Measurements from ENCODE around the gene EMX1.

Gene EMX1

DNA sequence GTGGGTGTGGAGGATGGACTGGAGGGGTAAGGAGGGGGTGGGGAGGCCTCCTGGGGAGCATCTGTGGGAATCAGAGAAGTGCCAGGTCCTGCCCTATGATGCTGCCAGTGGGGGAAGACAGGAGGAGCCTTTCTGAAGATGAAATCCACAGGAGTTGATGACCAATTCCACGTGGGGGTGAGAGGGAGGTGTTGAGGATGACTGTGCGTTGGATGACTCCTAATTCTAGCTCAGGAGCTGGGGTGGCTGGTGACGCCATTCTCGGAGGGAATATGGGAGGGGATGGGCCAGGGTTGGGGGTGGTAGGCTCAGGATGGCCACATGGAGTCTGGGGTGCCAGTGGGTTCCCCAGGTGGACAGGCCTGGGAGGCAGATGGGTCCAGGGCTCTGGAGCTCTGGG is 32.3 kb downstream of the EMX1 start:
- H3K27me3 ChIP-seq (ENCODE audit: low read depth, low read length): no peaks in the 10 kb centered on the region
- H3K27ac ChIP-seq (ENCODE audit: low read length): no peak overlapping the region
- no peak overlapping the region for H3K4me3 ChIP-seq (ENCODE audit: low read depth in 1 of 2, low read length in 2 of 2)
- H3K9me3 ChIP-seq (ENCODE audit: control insufficient read depth in 1 of 2, low read length in 2 of 2): no peaks in the 10 kb centered on the region
- H3K36me3 ChIP-seq (ENCODE audit: control insufficient read depth in 1 of 2, insufficient read depth in 2 of 2, low read length in 2 of 2): peaks cover 0 to 4% of the 10 kb centered on the region in 2 donors
- H3K4me1 ChIP-seq (ENCODE audit: control insufficient read depth in 1 of 2, insufficient read depth in 2 of 2, low read length in 2 of 2): no peaks in the 10 kb centered on the region

DNA sequence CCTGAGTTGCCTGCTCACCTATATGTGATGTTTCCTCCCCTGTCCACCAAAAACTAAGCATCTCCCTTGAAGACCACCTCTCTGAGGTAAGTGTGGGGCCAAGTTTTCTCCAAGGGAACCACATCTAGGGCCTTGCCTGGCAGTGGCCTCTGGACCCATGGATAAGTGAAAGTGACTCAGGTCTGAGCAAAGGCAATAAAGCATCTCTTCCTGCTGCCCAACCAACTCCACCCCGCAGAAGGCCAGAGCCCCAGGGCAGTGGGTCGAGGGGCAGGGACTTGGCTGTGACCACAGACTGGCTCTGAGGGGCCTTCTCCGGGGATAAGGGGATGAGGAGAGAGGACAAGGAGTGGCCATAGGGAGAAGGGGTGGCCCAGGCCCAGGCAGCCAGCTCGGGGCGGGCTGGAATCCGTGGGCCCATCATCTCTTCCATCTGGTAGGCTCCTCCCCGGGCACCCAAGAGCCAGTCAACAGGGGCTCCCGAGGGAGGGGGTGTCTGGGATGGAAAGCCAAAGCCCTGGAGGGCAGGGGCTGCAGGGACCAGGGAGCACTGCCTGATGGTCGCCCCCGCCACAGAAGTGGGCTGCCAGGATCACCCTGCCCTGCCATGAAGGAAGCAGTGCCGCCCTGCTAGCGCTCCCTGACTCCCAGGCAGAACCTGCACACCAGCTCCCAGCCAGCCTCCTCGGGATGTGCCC is 33.4 kb downstream of the EMX1 start:
- Histone ChIP-seq H3K4me1 (ENCODE audit: control insufficient read depth in 1 of 2, insufficient read depth in 2 of 2, low read length in 2 of 2) (no peaks in the 10 kb centered on the region), H3K27me3 (ENCODE audit: low read depth, low read length) (no peaks in the 10 kb centered on the region), H3K36me3 (ENCODE audit: control insufficient read depth in 1 of 2, insufficient read depth in 2 of 2, low read length in 2 of 2) (no peaks in the 10 kb centered on the region), H3K9me3 (ENCODE audit: control insufficient read depth in 1 of 2, low read length in 2 of 2) (no peaks in the 10 kb centered on the region), H3K4me3 (ENCODE audit: low read depth in 1 of 2, low read length in 2 of 2) (no peak overlapping the region), H3K27ac (ENCODE audit: low read length) (no peak overlapping the region)

DNA sequence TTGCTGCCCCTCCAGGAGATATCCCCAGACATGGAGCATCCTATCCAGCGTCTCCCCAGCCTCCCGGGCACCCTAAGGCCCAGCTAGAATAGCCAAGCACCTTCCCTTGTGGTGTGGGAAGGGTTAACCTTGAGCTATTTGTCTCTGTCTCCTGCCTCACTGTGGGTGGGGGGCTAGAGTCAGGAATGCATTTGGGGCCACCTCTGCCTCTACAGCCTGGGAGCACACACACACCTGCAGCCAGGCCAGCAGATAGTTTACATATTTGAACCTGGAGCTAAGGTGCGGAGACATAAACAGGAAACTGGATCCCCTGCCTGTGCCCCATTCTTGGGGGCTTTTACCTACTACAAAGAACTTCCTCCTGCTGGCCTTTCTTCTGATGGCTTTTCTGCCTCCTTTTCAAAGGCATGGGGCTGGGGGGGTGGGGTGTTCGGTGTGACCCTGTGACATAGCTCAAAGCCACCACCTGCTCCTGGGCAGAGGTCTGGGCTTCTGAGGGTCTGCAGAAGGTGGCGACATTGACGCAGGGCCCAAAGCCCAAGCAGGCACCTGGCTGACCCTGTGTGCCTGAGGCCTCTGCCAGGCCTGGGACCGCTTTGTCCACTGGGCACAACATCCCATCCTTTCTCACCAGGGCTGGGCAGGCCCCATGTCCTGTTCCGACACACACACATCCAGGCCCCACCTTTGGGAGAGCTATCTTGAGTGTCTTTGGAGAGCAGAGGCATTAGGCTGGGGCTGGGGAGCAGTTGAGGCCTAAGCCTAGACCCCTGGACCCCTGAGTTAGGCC is 34.2 kb downstream of the EMX1 start:
- Histone ChIP-seq H3K27ac (ENCODE audit: low read length) (no peak overlapping the region), H3K4me3 (ENCODE audit: low read depth in 1 of 2, low read length in 2 of 2) (no peak overlapping the region), H3K9me3 (ENCODE audit: control insufficient read depth in 1 of 2, low read length in 2 of 2) (no peaks in the 10 kb centered on the region), H3K4me1 (ENCODE audit: control insufficient read depth in 1 of 2, insufficient read depth in 2 of 2, low read length in 2 of 2) (no peaks in the 10 kb centered on the region), H3K27me3 (ENCODE audit: low read depth, low read length) (no peaks in the 10 kb centered on the region), H3K36me3 (ENCODE audit: control insufficient read depth in 1 of 2, insufficient read depth in 2 of 2, low read length in 2 of 2) (no peaks in the 10 kb centered on the region)

DNA sequence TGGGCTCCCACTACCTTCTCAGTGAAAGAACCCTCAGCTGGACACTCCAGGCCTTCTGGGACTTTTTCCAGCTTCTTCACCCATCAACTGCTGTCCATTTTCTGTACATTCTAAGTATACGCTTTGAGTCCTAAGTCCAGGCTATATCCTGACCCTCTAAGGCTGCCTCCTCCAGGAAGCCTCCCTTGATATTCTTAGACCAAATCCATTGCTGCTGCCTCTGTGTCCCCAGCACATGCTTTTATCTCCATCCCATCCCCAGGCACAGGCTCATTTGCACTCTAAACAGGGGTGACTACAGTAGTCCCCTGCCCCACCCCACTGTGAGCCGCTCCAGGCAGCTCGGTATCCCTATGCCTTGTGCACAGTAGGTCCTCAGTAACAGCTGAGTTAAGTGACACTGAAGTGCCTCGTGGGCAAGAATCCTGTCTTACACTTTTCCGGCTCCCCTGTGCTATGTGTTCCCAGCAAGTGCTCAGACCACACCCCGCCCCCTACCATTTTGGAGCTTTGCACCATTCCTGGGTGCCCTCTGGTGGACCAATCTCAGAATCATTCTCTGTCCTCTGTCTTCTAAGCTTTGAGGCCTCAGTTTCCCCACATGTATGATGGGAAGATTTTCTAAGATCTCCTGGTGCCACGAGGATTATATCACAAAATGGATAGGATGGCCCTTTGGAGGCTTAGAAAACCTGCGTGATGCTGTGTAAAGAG is 34.9 kb downstream of the EMX1 start:
- no peaks in the 10 kb centered on the region for H3K4me1 ChIP-seq (ENCODE audit: control insufficient read depth in 1 of 2, insufficient read depth in 2 of 2, low read length in 2 of 2)
- peaks cover 0 to 1% of the 10 kb centered on the region in 2 donors for H3K36me3 ChIP-seq (ENCODE audit: control insufficient read depth in 1 of 2, insufficient read depth in 2 of 2, low read length in 2 of 2)
- H3K4me3 ChIP-seq (ENCODE audit: low read depth in 1 of 2, low read length in 2 of 2): no peak overlapping the region
- no peaks in the 10 kb centered on the region for H3K27me3 ChIP-seq (ENCODE audit: low read depth, low read length)
- no peak overlapping the region for H3K27ac ChIP-seq (ENCODE audit: low read length)
- no peaks in the 10 kb centered on the region for H3K9me3 ChIP-seq (ENCODE audit: control insufficient read depth in 1 of 2, low read length in 2 of 2)

DNA sequence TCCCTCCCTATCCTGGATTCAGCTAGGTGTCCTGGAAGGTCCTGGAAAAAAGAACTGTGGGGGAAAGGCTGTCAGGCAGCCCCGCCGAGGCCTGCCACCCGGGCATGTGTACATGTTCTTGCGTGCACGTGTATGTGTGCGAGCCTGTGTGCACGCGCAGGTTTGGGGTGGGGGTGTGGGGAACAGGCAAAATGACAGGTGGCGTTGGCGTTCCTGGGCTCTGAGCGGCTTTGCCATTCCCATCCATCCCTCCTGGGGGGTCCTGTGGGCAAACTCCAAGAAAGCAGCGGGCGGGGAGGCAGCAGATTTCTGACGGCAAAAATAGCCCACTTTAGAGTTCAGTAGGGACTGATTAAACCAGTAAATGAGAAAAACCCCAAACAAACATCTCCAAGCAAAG is 35.6 kb downstream of the EMX1 start:
- no peaks in the 10 kb centered on the region for H3K4me1 ChIP-seq (ENCODE audit: control insufficient read depth in 1 of 2, insufficient read depth in 2 of 2, low read length in 2 of 2)
- H3K9me3 ChIP-seq (ENCODE audit: control insufficient read depth in 1 of 2, low read length in 2 of 2): no peaks in the 10 kb centered on the region
- no peaks in the 10 kb centered on the region for H3K27me3 ChIP-seq (ENCODE audit: low read depth, low read length)
- H3K27ac ChIP-seq (ENCODE audit: low read length): no peak overlapping the region
- no peak overlapping the region for H3K4me3 ChIP-seq (ENCODE audit: low read depth in 1 of 2, low read length in 2 of 2)
- peaks cover 0 to 6% of the 10 kb centered on the region in 2 donors for H3K36me3 ChIP-seq (ENCODE audit: control insufficient read depth in 1 of 2, insufficient read depth in 2 of 2, low read length in 2 of 2)

DNA sequence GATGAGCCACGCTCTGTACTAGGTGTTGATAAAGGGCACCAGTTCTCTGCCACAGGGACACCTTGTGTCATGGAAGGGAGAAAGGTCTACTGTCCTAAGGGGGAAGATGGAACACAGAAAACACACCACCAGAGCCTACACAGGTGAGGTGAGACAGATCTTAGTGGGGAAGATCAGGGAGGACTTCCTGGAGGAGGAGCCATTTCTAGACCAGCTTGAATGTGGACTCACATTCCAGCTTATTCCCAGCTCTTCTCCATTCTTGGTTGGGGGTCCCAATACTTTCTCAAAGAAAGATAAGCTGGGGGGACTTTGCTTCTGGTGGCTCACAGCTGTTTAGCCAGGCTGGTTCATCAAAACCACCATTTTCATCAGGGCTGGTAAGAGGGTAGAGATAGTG is 36.2 kb downstream of the EMX1 start:
- peaks cover 0 to 6% of the 10 kb centered on the region in 2 donors for H3K36me3 ChIP-seq (ENCODE audit: control insufficient read depth in 1 of 2, insufficient read depth in 2 of 2, low read length in 2 of 2)
- H3K27ac ChIP-seq (ENCODE audit: low read length): no peak overlapping the region
- H3K4me3 ChIP-seq (ENCODE audit: low read depth in 1 of 2, low read length in 2 of 2): no peak overlapping the region
- no peaks in the 10 kb centered on the region for H3K4me1 ChIP-seq (ENCODE audit: control insufficient read depth in 1 of 2, insufficient read depth in 2 of 2, low read length in 2 of 2)
- no peaks in the 10 kb centered on the region for H3K9me3 ChIP-seq (ENCODE audit: control insufficient read depth in 1 of 2, low read length in 2 of 2)
- H3K27me3 ChIP-seq (ENCODE audit: low read depth, low read length): no peaks in the 10 kb centered on the region

DNA sequence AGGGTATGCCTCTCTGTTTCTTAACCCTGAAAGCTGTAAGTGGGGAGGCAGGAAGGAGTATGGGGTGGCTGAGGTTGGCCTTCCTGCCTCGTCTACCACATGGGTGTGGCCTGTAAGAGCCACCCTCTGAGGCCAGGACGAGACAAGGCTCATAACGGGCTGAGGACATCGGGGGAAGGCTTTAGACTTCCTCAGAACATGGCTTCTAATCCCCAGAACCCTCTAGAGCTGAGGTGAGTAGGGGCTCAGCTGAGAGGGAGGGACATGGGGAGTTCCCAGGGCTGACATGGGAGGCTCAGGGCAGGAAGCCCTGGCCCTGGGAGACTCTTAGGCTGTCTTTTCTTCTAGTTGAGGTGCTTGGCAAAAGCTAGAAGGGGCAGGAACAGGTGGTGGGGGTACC is 36.7 kb downstream of the EMX1 start:
- Histone ChIP-seq H3K9me3 (ENCODE audit: control insufficient read depth in 1 of 2, low read length in 2 of 2) (no peaks in the 10 kb centered on the region), H3K4me1 (ENCODE audit: control insufficient read depth in 1 of 2, insufficient read depth in 2 of 2, low read length in 2 of 2) (no peaks in the 10 kb centered on the region), H3K27ac (ENCODE audit: low read length) (no peak overlapping the region), H3K4me3 (ENCODE audit: low read depth in 1 of 2, low read length in 2 of 2) (no peak overlapping the region), H3K36me3 (ENCODE audit: control insufficient read depth in 1 of 2, insufficient read depth in 2 of 2, low read length in 2 of 2) (peaks cover 0 to 6% of the 10 kb centered on the region in 2 donors), H3K27me3 (ENCODE audit: low read depth, low read length) (no peaks in the 10 kb centered on the region)

DNA sequence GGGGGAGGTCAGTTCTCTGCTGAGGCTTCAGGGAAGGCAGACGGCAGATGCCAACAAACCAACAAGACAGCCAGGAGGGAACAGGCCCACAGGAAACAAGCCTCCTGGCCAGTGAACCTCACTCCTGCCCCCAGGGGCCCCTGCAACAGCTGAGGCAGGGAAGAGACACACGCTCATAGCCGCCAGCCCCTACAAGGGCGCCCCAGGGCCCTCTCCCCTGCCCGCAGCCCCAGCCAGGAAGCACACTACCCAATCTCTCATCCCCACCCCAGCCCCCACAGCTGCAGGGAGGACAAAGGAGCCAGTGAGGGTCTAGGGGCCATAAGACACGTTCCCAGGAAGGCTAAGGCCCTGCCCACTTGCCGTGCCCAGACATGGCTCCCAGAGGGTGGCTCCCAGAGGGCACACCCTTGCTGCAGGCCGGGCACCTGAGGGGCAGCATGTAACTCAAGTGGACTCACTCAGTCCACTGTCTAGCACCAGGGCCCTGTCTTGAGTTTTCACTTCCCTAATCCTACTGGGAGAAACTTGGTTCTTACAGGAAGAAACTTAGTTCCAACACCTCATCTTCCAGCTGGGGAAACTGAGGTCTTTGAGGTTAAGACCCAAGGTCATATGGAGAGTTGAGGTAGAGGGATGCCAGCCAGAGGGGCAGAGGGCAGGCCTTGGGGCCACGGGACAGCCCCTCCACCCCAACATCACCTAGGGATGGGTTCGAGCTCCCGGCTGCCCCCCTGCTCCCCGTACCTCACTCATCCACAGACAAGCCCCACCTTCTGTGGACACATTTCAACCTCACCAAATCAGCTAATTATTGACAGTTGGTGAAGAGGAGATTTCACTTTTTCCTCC is 37.3 kb downstream of the EMX1 start:
- H3K27me3 ChIP-seq (ENCODE audit: low read depth, low read length): no peaks in the 10 kb centered on the region
- no peaks in the 10 kb centered on the region for H3K9me3 ChIP-seq (ENCODE audit: control insufficient read depth in 1 of 2, low read length in 2 of 2)
- no peak overlapping the region for H3K4me3 ChIP-seq (ENCODE audit: low read depth in 1 of 2, low read length in 2 of 2)
- no peaks in the 10 kb centered on the region for H3K4me1 ChIP-seq (ENCODE audit: control insufficient read depth in 1 of 2, insufficient read depth in 2 of 2, low read length in 2 of 2)
- H3K27ac ChIP-seq (ENCODE audit: low read length): no peak overlapping the region
- peaks cover 0 to 9% of the 10 kb centered on the region in 2 donors for H3K36me3 ChIP-seq (ENCODE audit: control insufficient read depth in 1 of 2, insufficient read depth in 2 of 2, low read length in 2 of 2)

DNA sequence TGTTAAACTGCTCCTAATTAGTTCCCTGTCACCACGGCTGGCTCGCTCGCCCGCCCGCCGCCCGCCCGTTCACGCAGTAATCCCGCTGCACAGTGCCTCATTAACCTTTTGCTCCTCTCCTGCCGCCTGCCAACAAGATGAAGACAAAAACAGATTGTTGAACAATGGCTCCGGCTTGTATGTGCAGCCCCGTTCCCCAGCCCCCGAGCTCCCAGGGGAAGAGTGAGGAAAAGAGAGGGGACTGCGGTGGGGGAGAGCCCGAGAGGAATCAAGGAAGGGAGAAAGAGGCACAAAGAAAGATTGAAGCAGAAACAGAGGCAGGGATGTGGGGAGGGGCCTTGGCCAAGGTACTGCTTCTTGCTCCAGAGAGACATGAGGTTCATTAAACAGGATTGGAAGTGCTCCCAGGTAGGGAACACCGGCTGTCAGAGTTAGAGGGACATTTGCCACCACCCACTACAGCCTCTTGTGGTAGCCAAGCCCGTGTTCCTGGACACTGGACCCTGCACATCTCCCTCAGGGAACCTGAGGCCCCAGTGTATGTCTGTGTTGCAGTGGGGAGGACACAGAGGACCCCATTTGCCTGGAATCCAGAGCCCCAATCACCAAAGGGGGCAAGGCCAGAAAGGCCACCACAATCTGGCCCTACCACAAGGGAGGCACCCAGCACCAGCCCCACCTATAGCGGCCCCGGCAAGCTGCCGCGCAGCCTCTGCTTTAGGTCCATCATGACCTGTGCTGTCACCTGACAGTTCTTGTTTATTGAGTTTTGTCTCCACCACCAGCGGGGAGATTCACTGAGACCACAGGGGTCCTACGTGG is 38.1 kb downstream of the EMX1 start:
- Histone ChIP-seq H3K36me3 (ENCODE audit: control insufficient read depth in 1 of 2, insufficient read depth in 2 of 2, low read length in 2 of 2) (peaks cover 0 to 11% of the 10 kb centered on the region in 2 donors), H3K4me3 (ENCODE audit: low read depth in 1 of 2, low read length in 2 of 2) (no peak overlapping the region), H3K27me3 (ENCODE audit: low read depth, low read length) (no peaks in the 10 kb centered on the region), H3K4me1 (ENCODE audit: control insufficient read depth in 1 of 2, insufficient read depth in 2 of 2, low read length in 2 of 2) (no peaks in the 10 kb centered on the region), H3K27ac (ENCODE audit: low read length) (no peak overlapping the region), H3K9me3 (ENCODE audit: control insufficient read depth in 1 of 2, low read length in 2 of 2) (no peaks in the 10 kb centered on the region)

DNA sequence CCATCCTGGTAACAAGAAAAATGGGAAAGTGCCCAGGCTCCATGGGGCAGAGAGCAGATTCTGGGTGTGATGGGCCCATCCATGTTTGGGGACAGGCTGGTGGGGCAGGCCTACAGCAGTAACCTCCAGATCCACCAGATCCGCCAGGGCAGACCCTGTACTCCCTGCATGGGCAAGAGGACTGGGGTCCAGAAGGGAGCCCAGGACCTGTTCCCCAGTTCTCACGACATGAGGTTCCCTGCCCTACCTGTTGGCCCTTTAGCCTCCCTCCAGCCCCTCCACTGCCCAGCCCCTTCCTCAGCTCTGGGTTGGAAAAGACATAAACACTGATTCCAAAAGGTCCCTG is 38.7 kb downstream of the EMX1 start:
- Histone ChIP-seq H3K4me3 (ENCODE audit: low read depth in 1 of 2, low read length in 2 of 2) (no peak overlapping the region), H3K9me3 (ENCODE audit: control insufficient read depth in 1 of 2, low read length in 2 of 2) (no peaks in the 10 kb centered on the region), H3K27ac (ENCODE audit: low read length) (no peak overlapping the region), H3K4me1 (ENCODE audit: control insufficient read depth in 1 of 2, insufficient read depth in 2 of 2, low read length in 2 of 2) (no peaks in the 10 kb centered on the region), H3K36me3 (ENCODE audit: control insufficient read depth in 1 of 2, insufficient read depth in 2 of 2, low read length in 2 of 2) (peaks cover 0 to 11% of the 10 kb centered on the region in 2 donors), H3K27me3 (ENCODE audit: low read depth, low read length) (no peaks in the 10 kb centered on the region)

Data from muscle layer of duodenum (tissue), 2 donors.